Myocyte (in vitro differentiated cells): ENCODE data around the gene PTPRM. TPM values are rescaled to one million over a fixed set of nuclear protein-coding genes. Genes with fewer than 3 reads are reported as not detected.
A peak's percentile ranks its signal among the peaks of the same experiment; 100 is the strongest.

Source experiments
- DNase-seq: peaks from one replicate; pipeline ENCODE4 v3.0.0-alpha.2; 2012; ENCODE audit warnings: low read depth
- total RNA-seq: library from RNA; depleted of rRNA; stranded (reverse); fragments of >200 nt; gene quantifications from 2 replicates; pipeline ENCODE4 v1.2.3, GENCODE V29; 2014

Gene PTPRM
- total RNA-seq, 1 donor from 2014 or later: 26.9 TPM

GRCh38 chr18:7890075-7890474, 323.0 kb downstream of the PTPRM start:
- no peak for DNase-seq

- no peak for DNase-seq
Measured at GRCh38 chr18:7892556-7892955, 325.4 kb downstream of the PTPRM start.

- DNase-seq: no peak
Measured at GRCh38 chr18:7894592-7894991, 327.5 kb downstream of the PTPRM start.

GRCh38 chr18:7895346-7895745, 328.2 kb downstream of the PTPRM start:
- no peak for DNase-seq

- no peak for DNase-seq
Measured at GRCh38 chr18:7896161-7896560, 329.0 kb downstream of the PTPRM start.

- no peak for DNase-seq
Measured at GRCh38 chr18:7896805-7897518, 329.8 kb downstream of the PTPRM start.

GRCh38 chr18:7898181-7898580, 331.1 kb downstream of the PTPRM start:
- no peak for DNase-seq

- DNase-seq: no peak
Measured at GRCh38 chr18:7899078-7899477, 332.0 kb downstream of the PTPRM start.

- no peak for DNase-seq
Measured at GRCh38 chr18:7900091-7900490, 333.0 kb downstream of the PTPRM start.

GRCh38 chr18:7901657-7902056, 334.5 kb downstream of the PTPRM start:
- DNase-seq: no peak

GRCh38 chr18:7902399-7902839, 335.3 kb downstream of the PTPRM start:
- no peak for DNase-seq

GRCh38 chr18:7904529-7904928, 337.4 kb downstream of the PTPRM start:
- peak; percentile 32 for DNase-seq

GRCh38 chr18:7908681-7909299, 341.7 kb downstream of the PTPRM start:
- DNase-seq: no peak

GRCh38 chr18:7914834-7915670, 347.9 kb downstream of the PTPRM start:
- no peak for DNase-seq

- no peak for DNase-seq
Measured at GRCh38 chr18:7918701-7919100, 351.6 kb downstream of the PTPRM start.

- DNase-seq: no peak
Measured at GRCh38 chr18:7919565-7919964, 352.4 kb downstream of the PTPRM start.

GRCh38 chr18:7921938-7922587, 354.9 kb downstream of the PTPRM start:
- DNase-seq: peak; percentile 18

- DNase-seq: no peak
Measured at GRCh38 chr18:7923105-7923504, 356.0 kb downstream of the PTPRM start.

GRCh38 chr18:7924616-7925015, 357.5 kb downstream of the PTPRM start:
- no peak for DNase-seq

GRCh38 chr18:7926526-7926925, 359.4 kb downstream of the PTPRM start:
- DNase-seq: no peak

- DNase-seq: no peak
Measured at GRCh38 chr18:7927119-7927518, 360.0 kb downstream of the PTPRM start.

- DNase-seq: no peak
Measured at GRCh38 chr18:7931763-7932162, 364.6 kb downstream of the PTPRM start.
